ENCODE measurements around the gene PLD2.

Gene PLD2

GRCh38 chr17:4833178-4833940 lies 26.4 kb downstream of the PLD2 start, which contains the start of gene MINK1 (continued):
- TF ChIP-seq ZNF366 (tag by site-specific recombination; conservative IDR thresholded peaks at IDR 0.05), result no peak
- peak; percentile 42; the same call in 1 of the 2 replicates for TF ChIP-seq EGR2 (tag by site-specific recombination; IDR thresholded peaks at IDR 0.05; ENCODE audit: low read depth)
- no peak for TF ChIP-seq ZNF645 (tag by site-specific recombination; IDR thresholded peaks at IDR 0.05)
- no peak for TF ChIP-seq ELK4 (IDR thresholded peaks at IDR 0.05; ENCODE audit: borderline replicate concordance, low read depth, low read length)
- TF ChIP-seq ZNF558 (tag by site-specific recombination; IDR thresholded peaks at IDR 0.05), result no peak
- no peak for TF ChIP-seq PRDM2 (tag by site-specific recombination; IDR thresholded peaks at IDR 0.05; ENCODE audit: borderline replicate concordance)
- TF ChIP-seq ZNF529 (tag by site-specific recombination; IDR thresholded peaks at IDR 0.05; ENCODE audit: insufficient replicate concordance), result no peak
- 0 out of 2 replicates have a peak, but pooled peaks have one; percentile 27 for TF ChIP-seq ZNF394 (tag by site-specific recombination; IDR thresholded peaks at IDR 0.05; ENCODE audit: borderline replicate concordance)
- TF ChIP-seq ZNF221 (tag by site-specific recombination; IDR thresholded peaks at IDR 0.05; ENCODE audit: borderline replicate concordance), result no peak
- TF ChIP-seq ZNF639 (tag by site-specific recombination; IDR thresholded peaks at IDR 0.05), result no peak
- peak; percentile 95 for TF ChIP-seq GLIS2 (tag by site-specific recombination; IDR thresholded peaks at IDR 0.05)
- no peak for TF ChIP-seq ZNF530 (tag by site-specific recombination; IDR thresholded peaks at IDR 0.05; ENCODE audit: low read depth)
- TF ChIP-seq ZNF544 (tag by site-specific recombination; IDR thresholded peaks at IDR 0.05), result no peak
- no peak; the same call in 1 of the 2 replicates for TF ChIP-seq ZNF266 (tag by site-specific recombination; IDR thresholded peaks at IDR 0.05; ENCODE audit: low read depth)
- TF ChIP-seq MZF1 (tag by site-specific recombination; IDR thresholded peaks at IDR 0.05; ENCODE audit: borderline replicate concordance), result no peak
- peak; percentile 60; the same call in 1 of the 2 replicates for TF ChIP-seq ZNF423 (tag by site-specific recombination; IDR thresholded peaks at IDR 0.05)
- TF ChIP-seq ZNF704 (tag by site-specific recombination; IDR thresholded peaks at IDR 0.05), result no peak
- no peak; the same call in 1 of the 2 replicates for TF ChIP-seq ZSCAN5A (tag by site-specific recombination; IDR thresholded peaks at IDR 0.05)
- no peak for TF ChIP-seq ZNF362 (tag by site-specific recombination; IDR thresholded peaks at IDR 0.05)
- TF ChIP-seq ZNF561 (tag by site-specific recombination; IDR thresholded peaks at IDR 0.05; ENCODE audit: borderline replicate concordance), result peak; percentile 85
- peak; percentile 69; the same call in 1 of the 2 replicates for TF ChIP-seq ZNF777 (tag by site-specific recombination; IDR thresholded peaks at IDR 0.05; ENCODE audit: borderline replicate concordance)
- no peak for TF ChIP-seq ZNF664 (tag by site-specific recombination; IDR thresholded peaks at IDR 0.05)
- no peak for TF ChIP-seq PRDM6 (tag by site-specific recombination; IDR thresholded peaks at IDR 0.05)

All from HEK293 (cell line).